NCI-H2196 treated with DMSO at 0.1 percent for 48 hours (cell line): ENCODE results near the gene C10orf105.

ENCODE experiments used
- DNase-seq: peaks from one replicate; lab custom pipeline; 2025; ENCODE audit not compliant: unreplicated experiment; lab: John Stamatoyannopoulos, UW

C10orf105 gene

GRCh38 chr10:71700731-71701368 is 18.7 kb downstream of the C10orf105 start:
- no peak for DNase-seq

- no peak for DNase-seq
These were observed 20.8 kb downstream of the C10orf105 start for GRCh38 chr10:71698737-71699136.

GRCh38 chr10:71697938-71698709 is 21.5 kb downstream of the C10orf105 start:
- no peak for DNase-seq

- DNase-seq: no peak
These were observed 22.8 kb downstream of the C10orf105 start for GRCh38 chr10:71696628-71697326.

GRCh38 chr10:71695502-71696476 is 23.8 kb downstream of the C10orf105 start:
- no peak for DNase-seq

- DNase-seq: no peak
These were observed 25.0 kb downstream of the C10orf105 start for GRCh38 chr10:71694567-71694968.

GRCh38 chr10:71694039-71694501 is 25.5 kb downstream of the C10orf105 start:
- DNase-seq: no peak

GRCh38 chr10:71693377-71693776 is 26.2 kb downstream of the C10orf105 start:
- DNase-seq: no peak

- no peak for DNase-seq
These were observed 26.8 kb downstream of the C10orf105 start for GRCh38 chr10:71692598-71693306.

- no peak for DNase-seq
These were observed 28.2 kb downstream of the C10orf105 start for GRCh38 chr10:71691405-71691804.

GRCh38 chr10:71690094-71690720 is 29.4 kb downstream of the C10orf105 start:
- no peak for DNase-seq

- no peak for DNase-seq
These were observed 31.3 kb downstream of the C10orf105 start for GRCh38 chr10:71688256-71688655.

- DNase-seq: no peak
These were observed 32.1 kb downstream of the C10orf105 start for GRCh38 chr10:71687480-71687879.

- no peak for DNase-seq
These were observed 32.5 kb downstream of the C10orf105 start for GRCh38 chr10:71687077-71687476.

- DNase-seq: no peak
These were observed 33.9 kb downstream of the C10orf105 start for GRCh38 chr10:71685554-71686232.

- no peak for DNase-seq
These were observed 35.0 kb downstream of the C10orf105 start for GRCh38 chr10:71684356-71685173.

GRCh38 chr10:71683301-71683700 is 36.3 kb downstream of the C10orf105 start:
- DNase-seq: no peak

GRCh38 chr10:71681977-71682376 is 37.6 kb downstream of the C10orf105 start:
- DNase-seq: no peak
